Measurements from ENCODE around the gene CEP43.

Gene CEP43

Small RNA genes within 50 kb of the gene (small RNA-seq; reads per million reads assigned to genes)
- gene MIR3939: 0.49 reads per million
